Stomach smooth muscle (tissue), 2 donors: ENCODE data around the gene NEO1.

ENCODE experiments used
- H3K27ac ChIP-seq: one replicate; pipeline ENCODE4 v1.7.0; 2013; ENCODE audit warnings: mild to moderate bottlenecking, low read length, inconsistent platforms
- H3K27me3 ChIP-seq, 2 donors: one replicate each; pipeline ENCODE4 v1.7.0; 2013; ENCODE audit warnings: low read length in 2 of 2; ENCODE audit not compliant: insufficient read depth in 2 of 2, control insufficient read depth in 1 of 2
- H3K36me3 ChIP-seq, 2 donors: one replicate each; pipeline ENCODE4 v1.7.0; 2013; ENCODE audit warnings: low read length in 2 of 2; ENCODE audit not compliant: control insufficient read depth in 2 of 2, insufficient read depth in 2 of 2
- H3K4me1 ChIP-seq: one replicate; pipeline ENCODE4 v1.7.0; 2013; ENCODE audit warnings: low read length; ENCODE audit not compliant: control insufficient read depth, insufficient read depth
- H3K4me3 ChIP-seq, 2 donors: one replicate each; pipeline ENCODE4 v1.7.0; 2013; ENCODE audit warnings: low read length in 2 of 2
- H3K9ac ChIP-seq, 2 donors: one replicate each; pipeline ENCODE4 v1.7.0; 2013; ENCODE audit warnings: low read length in 2 of 2, mild to moderate bottlenecking in 1 of 2
- H3K9me3 ChIP-seq, 2 donors: one replicate each; pipeline ENCODE4 v1.7.0; 2013; ENCODE audit warnings: low read length in 2 of 2; ENCODE audit not compliant: control insufficient read depth in 2 of 2
- donor health status: healthy.
- donor health status: Pancreatic carcinoma.

The NEO1 gene

GRCh38 chr15:73353734-73354133 is 301.5 kb downstream of the NEO1 start:
- Histone ChIP-seq H3K9ac (no peak overlapping the region), H3K27me3 (peaks cover 9 to 16% of the 10 kb centered on the region in 2 donors), H3K9me3 (no peaks in the 10 kb centered on the region), H3K36me3 (no peaks in the 10 kb centered on the region), H3K4me1 (no peaks in the 10 kb centered on the region), H3K4me3 (no peak overlapping the region), H3K27ac (no peak overlapping the region)

GRCh38 chr15:73354241-73354640 is 302.0 kb downstream of the NEO1 start:
- Histone ChIP-seq H3K27me3 (peaks cover 9 to 16% of the 10 kb centered on the region in 2 donors), H3K4me3 (no peak overlapping the region)

More at GRCh38 chr15:73354241-73354640, 302.0 kb downstream of the NEO1 start:
- H3K9ac ChIP-seq: no peak overlapping the region
- no peaks in the 10 kb centered on the region for H3K9me3 ChIP-seq
- no peaks in the 10 kb centered on the region for H3K4me1 ChIP-seq
- no peak overlapping the region for H3K27ac ChIP-seq
- H3K36me3 ChIP-seq: no peaks in the 10 kb centered on the region
